ENCODE measurements around the gene PCDHGA8.
"Not testable (repeated sequence)": the region's sequence is repeated elsewhere in the genome, so short reads cannot be mapped to it uniquely, and the experiment has no call there.

The PCDHGA8 gene

DNA sequence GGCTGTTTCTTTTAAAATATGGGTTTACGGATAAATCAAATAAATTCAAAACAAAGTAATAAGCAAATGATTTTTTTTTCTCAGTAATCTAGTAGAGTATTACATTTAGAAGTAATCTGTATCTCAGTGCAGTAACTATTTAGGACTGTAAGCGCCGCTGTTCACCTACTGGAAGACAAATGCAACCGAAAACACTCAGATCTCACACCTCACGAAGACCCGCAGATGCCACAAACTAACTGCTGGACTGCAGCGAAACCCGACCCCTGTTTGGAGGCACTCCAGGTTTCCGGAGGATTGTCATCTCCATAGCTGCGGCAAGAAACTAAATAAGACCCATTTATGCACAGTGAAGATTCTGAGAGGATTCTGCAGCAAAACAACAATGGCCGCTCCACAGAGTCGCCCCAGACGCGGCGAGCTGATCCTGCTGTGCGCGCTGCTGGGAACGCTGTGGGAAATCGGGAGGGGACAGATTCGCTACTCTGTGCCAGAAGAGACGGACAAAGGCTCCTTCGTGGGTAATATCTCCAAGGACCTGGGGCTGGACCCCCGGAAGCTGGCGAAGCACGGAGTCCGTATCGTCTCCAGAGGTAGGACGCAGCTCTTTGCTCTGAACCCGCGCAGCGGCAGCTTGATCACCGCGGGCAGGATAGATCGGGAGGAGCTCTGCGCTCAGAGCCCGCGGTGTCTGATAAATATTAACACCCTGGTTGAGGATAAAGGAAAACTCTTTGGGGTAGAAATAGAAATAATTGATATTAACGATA is at the start of gene PCDHGA8:
TSS of gene PCDHGA8 (plus strand) at position 205 of the 770 bp plus-strand sequence. CDS start at position 386, 181 bp downstream.
- no peak for DNase-seq

GRCh38 chr5:141342773-141343172 is 49.7 kb upstream of the PCDHGA8 start:
- no peak for DNase-seq

GRCh38 chr5:141343242-141343952 is 49.0 kb upstream of the PCDHGA8 start, which contains the start of gene PCDHGA3:
Gene PCDHGA3 (plus strand): TSS chr5:141343829. CDS start chr5:141344034, 205 bp downstream.
- DNase-seq, result no peak

DNA sequence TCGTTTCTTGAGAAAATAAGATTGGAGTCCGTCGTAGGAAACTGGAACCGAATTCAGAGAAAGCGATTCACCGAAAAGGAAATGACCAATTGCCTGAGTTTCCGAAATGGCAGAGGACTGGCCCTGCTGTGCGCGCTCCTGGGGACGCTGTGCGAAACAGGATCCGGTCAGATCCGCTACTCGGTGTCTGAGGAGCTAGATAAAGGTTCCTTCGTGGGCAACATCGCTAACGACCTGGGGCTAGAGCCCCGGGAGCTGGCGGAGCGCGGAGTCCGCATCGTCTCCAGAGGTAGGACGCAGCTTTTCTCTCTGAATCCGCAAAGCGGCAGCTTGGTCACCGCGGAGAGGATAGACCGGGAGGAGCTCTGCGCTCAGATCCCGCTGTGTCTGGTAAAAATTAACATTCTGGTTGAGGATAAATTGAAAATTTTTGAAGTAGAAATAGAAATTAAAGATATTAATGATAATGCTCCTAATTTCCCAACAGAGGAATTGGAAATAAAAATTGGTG is 48.4 kb upstream of the PCDHGA8 start:
- no peak for DNase-seq

DNA sequence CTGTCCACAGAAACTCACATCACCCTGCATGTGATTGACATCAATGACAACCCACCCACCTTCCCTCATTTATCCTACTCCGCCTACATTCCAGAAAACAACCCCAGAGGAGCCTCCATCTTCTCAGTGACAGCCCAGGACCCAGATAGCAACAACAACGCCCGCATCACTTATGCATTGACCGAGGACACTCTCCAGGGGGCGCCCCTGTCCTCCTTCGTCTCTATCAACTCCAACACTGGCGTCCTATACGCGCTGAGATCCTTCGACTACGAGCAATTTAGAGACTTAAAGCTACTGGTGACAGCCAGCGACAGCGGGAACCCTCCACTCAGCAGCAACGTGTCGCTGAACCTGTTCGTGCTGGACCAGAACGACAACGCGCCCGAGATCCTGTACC is 47.1 kb upstream of the PCDHGA8 start:
- no peak for DNase-seq

DNA sequence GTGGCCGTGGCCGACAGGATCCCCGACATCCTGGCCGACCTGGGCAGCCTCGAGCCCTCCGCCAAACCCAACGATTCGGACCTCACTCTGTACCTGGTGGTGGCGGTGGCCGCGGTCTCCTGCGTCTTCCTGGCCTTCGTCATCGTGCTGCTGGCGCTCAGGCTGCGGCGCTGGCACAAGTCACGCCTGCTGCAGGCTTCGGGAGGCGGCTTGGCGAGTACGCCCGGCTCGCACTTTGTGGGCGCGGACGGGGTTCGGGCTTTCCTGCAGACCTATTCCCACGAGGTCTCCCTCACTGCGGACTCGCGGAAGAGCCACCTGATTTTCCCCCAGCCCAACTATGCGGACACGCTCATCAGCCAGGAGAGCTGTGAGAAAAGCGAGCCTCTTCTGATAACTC is 46.4 kb upstream of the PCDHGA8 start:
- not testable (repeated sequence) for DNase-seq

DNA sequence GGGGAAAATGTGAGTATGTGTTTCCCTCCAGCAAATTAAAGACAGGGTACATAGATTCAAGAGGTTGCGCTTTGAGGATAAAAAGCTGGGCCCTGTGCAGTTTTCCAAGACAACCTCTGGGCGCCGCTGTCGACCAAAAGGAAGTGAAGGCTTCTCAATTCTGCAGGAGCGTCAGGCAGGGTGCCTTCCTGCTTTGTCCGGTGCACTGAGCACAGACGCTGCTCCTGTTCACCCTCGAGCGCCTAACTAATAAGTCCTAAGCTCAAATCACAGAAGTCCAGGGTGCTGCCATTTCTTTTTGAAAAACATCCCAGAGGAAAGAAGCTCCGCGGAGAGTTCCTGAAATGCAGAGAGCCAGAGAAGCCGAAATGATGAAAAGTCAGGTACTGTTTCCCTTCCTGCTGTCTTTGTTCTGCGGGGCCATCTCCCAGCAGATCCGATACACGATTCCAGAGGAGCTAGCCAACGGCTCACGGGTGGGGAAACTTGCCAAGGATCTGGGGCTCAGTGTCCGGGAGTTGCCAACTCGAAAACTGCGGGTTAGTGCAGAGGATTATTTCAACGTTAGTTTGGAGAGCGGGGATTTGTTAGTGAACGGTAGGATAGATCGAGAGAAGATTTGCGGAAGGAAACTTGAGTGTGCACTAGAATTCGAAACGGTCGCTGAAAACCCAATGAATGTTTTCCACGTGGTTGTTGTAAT is 42.4 kb upstream of the PCDHGA8 start, which contains the start of gene PCDHGB1:
TSS of gene PCDHGB1 (plus strand) at position 183 of the 703 bp plus-strand sequence. CDS start at position 345, 162 bp downstream.
- no peak for DNase-seq

GRCh38 chr5:141351591-141351990 is 40.8 kb upstream of the PCDHGA8 start:
- no peak for DNase-seq

GRCh38 chr5:141354900-141355469 is 37.4 kb upstream of the PCDHGA8 start, which contains the start of gene PCDHGA4:
Gene PCDHGA4 (plus strand): TSS chr5:141355021. CDS start chr5:141355108, 87 bp downstream.
- no peak for DNase-seq

DNA sequence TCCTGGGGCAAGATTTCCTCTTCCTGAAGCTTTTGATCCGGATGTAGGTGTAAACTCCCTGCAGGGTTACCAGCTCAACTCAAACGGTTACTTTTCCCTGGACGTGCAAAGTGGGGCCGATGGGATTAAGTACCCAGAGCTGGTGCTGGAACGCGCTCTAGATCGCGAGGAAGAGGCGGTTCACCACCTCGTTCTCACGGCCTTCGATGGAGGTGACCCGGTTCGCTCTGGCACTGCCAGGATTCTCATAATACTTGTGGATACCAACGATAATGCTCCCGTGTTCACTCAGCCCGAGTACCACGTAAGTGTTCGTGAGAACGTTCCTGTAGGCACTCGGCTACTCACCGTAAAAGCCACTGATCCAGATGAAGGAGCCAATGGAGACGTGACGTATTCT is 36.8 kb upstream of the PCDHGA8 start:
- no peak for DNase-seq

- DNase-seq, result no peak
These were observed 36.3 kb upstream of the PCDHGA8 start for GRCh38 chr5:141356133-141356532.

GRCh38 chr5:141356950-141357349 is 35.5 kb upstream of the PCDHGA8 start:
- no peak for DNase-seq

DNA sequence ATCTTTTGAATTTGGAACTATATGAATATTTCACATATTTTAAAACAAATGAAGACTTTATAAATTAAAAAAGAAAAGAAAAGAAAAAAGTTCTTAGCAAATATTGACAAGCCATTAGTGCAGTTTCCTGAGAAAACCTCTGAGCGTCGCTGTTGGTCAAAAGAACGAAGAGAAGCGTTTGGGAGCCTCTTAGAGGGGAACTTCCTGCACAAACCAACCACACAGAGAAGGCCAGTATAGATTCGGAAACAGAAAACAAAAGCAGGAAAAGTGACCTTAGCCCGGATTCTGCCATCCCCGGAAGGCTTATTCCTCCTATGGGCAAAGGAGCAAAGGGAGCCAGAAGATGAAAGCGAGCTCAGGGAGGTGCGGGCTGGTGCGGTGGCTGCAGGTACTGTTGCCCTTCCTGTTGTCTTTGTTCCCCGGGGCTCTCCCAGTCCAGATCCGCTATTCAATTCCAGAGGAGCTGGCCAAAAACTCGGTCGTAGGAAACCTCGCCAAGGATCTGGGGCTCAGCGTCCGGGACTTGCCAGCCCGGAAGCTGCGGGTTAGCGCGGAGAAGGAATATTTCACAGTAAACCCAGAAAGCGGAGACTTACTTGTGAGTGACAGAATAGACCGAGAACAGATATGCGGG is 32.5 kb upstream of the PCDHGA8 start, which contains the start of gene PCDHGB2:
TSS of gene PCDHGB2 (plus strand) at position 205 of the 637 bp plus-strand sequence. CDS start at position 347, 142 bp downstream.
- no peak for DNase-seq

DNA sequence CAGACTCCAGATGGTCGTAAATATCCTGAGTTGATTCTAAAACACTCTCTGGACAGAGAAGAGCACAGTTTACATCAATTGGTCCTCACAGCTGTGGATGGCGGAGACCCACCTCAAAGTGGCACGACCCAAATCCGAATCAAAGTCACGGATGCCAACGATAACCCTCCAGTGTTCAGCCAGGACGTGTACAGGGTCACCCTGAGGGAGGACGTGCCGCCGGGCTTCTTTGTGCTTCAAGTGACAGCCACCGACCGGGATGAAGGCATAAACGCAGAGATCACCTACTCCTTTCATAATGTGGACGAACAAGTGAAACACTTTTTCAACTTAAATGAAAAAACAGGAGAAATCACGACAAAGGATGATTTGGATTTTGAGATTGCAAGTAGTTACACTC is 31.7 kb upstream of the PCDHGA8 start:
- no peak for DNase-seq

- no peak for DNase-seq
These were observed 29.7 kb upstream of the PCDHGA8 start for GRCh38 chr5:141362719-141363118.

DNA sequence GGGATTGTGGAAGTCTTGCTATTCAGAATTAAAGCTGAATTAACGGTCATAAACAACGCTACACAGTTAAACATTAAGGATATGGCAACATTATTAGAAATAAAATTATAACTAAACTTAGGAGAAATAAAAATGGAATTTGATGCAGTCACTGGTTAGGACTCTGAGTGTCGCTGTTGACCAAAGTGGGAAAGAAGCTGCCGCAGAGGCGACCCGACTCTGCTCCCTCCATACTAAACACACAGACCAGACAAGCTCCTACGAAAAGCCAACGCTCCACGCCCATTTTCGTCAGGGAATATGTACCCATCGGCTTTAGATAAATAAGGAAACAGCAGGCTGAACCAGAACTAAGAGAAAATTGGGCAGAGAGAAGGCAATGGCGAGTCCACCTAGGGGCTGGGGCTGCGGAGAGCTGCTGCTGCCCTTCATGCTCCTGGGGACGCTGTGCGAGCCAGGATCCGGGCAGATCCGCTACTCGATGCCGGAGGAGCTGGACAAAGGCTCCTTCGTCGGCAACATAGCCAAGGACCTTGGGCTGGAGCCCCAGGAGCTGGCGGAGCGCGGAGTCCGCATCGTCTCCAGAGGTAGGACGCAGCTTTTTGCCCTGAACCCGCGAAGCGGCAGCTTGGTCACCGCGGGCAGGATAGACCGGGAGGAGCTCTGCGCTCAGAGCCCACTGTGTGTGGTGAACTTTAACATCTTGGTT is 28.3 kb upstream of the PCDHGA8 start, which contains the start of gene PCDHGA5:
TSS of gene PCDHGA5 (plus strand) at position 211 of the 709 bp plus-strand sequence. CDS start at position 380, 169 bp downstream.
- DNase-seq, result no peak

GRCh38 chr5:141366016-141366896 is 26.2 kb upstream of the PCDHGA8 start:
- no peak for DNase-seq

DNA sequence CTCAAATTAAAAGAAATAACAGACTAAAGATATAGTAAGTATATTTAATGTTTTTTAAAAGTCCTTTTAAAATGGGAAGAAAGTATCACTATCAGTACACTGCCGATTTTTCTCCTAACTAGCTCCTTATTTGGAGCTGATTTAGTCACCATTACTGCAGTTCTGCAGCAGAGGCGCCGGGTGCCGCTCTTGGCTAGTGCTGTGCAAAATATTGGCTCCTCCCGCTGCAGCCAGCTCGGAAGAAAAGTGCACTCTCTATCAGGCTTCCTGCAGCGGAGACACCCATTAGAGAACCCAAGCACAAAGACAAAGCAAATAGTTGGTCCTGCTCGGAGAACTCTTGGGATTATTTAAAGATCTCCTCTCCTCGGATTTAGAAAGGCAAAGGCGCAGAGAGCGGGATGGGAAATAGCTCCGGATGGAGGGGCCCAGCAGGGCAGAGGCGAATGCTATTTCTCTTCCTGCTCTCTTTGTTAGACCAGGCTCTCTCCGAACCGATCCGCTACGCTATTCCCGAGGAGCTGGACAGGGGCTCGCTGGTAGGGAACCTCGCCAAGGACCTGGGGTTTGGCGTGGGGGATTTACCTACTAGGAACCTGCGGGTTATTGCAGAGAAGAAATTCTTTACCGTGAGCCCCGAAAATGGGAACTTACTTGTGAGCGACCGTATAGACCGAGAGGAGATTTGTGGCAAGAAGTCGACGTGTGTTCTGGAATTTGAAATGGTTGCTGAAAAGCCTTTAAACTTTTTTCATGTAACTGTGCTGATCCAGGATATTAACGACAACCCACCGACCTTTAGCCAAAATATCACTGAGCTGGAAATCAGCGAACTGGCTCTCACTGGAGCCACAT is 22.2 kb upstream of the PCDHGA8 start, which contains the start of gene PCDHGB3:
TSS of gene PCDHGB3 (plus strand) at position 249 of the 855 bp plus-strand sequence. CDS start at position 402, 153 bp downstream.
- DNase-seq, result no peak
